Bronchial epithelial cell (primary cell): Measurements from ENCODE around the gene MRPL20. TPM values are rescaled to one million over a fixed set of nuclear protein-coding genes. Genes with fewer than 3 reads are reported as not detected.
"Not testable (repeated sequence)": the region's sequence is repeated elsewhere in the genome, so short reads cannot be mapped to it uniquely, and the experiment has no call there.

Experiments used
- DNase-seq: peaks from one replicate; pipeline ENCODE4 v3.0.0-alpha.2; 2010; ENCODE audit warnings: low read depth
- FAIRE-seq: peaks from 2 replicates; lab custom pipeline; 2011; peaks lifted over from hg19 to GRCh38; lab: Jason Lieb, UNC
- H3K27me3 ChIP-seq: 2 replicates; pipeline ENCODE4 v1.5.1; 2011; ENCODE audit warnings: low read length; ENCODE audit not compliant: control insufficient read depth, insufficient read depth
- H3K36me3 ChIP-seq: 2 replicates; pipeline ENCODE4 v1.5.1; 2011; ENCODE audit warnings: low read length; ENCODE audit not compliant: control insufficient read depth, insufficient read depth
- H3K4me3 ChIP-seq: 2 replicates; pipeline ENCODE4 v1.5.1; 2011; ENCODE audit warnings: mild to moderate bottlenecking, low read depth, low read length, control low read depth
- CTCF ChIP-seq: IDR thresholded peaks from 2 replicates; pipeline ENCODE4 v1.5.1; 2011; ENCODE audit warnings: mild to moderate bottlenecking, moderate library complexity, low read length, control low read depth, inconsistent platforms; ENCODE audit not compliant: insufficient read depth, severe bottlenecking
- total RNA-seq: library from RNA; depleted of rRNA; stranded (reverse); fragments of >200 nt; gene quantifications from 2 replicates; pipeline ENCODE4 v1.2.1, GENCODE V29; 2014

Gene MRPL20
- total RNA-seq, 1 donor from 2014 or later: 46.3 TPM

- no peak for TF ChIP-seq CTCF
- FAIRE-seq: no peak
These were observed 44.7 kb upstream of the MRPL20 start for GRCh38 chr1:1451696-1452364.

DNA sequence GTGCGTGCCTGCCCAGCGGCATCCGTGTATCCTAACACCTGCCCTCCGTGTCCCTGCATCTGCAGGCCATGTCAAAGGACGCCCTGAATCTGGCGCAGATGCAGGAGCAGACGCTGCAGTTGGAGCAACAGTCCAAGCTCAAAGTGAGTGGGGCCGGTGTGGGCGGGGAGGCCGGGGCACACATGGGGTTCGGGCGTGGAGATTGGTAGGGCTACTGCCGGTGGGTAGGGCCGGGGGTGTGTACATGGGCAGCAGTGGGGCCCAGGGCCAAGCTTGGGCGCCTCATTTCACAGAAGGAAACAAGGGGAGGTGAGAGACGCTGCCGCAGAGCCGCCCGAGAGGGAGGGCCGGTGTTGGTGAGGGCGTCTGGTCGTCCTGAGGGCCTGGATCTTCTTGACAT is 43.5 kb upstream of the MRPL20 start:
- H3K36me3 ChIP-seq, H3K4me3 ChIP-seq, DNase-seq, H3K27me3 ChIP-seq: not testable (repeated sequence)
- FAIRE-seq: peak; percentile 13

More at GRCh38 chr1:1451696-1452364, 44.7 kb upstream of the MRPL20 start:
- H3K27me3 ChIP-seq: no peaks in the 10 kb centered on the region
- H3K4me3 ChIP-seq: no peak overlapping the region
- no peaks in the 10 kb centered on the region for H3K36me3 ChIP-seq
- DNase-seq: no peak

GRCh38 chr1:1449099-1449739 is 42.1 kb upstream of the MRPL20 start, which contains the start of gene ATAD3C:
Gene ATAD3C (plus strand): TSS chr1:1449689. CDS start chr1:1450684, 995 bp downstream.
- no peaks in the 10 kb centered on the region for H3K27me3 ChIP-seq
- H3K36me3 ChIP-seq: no peaks in the 10 kb centered on the region
- no peak for TF ChIP-seq CTCF
- no peak within 1 kb of the TSS for H3K4me3 ChIP-seq
- FAIRE-seq (no peak), DNase-seq (no peak)

- DNase-seq, FAIRE-seq, H3K36me3 ChIP-seq: not testable (repeated sequence)
These were observed 39.5 kb upstream of the MRPL20 start for GRCh38 chr1:1446631-1447030.

DNA sequence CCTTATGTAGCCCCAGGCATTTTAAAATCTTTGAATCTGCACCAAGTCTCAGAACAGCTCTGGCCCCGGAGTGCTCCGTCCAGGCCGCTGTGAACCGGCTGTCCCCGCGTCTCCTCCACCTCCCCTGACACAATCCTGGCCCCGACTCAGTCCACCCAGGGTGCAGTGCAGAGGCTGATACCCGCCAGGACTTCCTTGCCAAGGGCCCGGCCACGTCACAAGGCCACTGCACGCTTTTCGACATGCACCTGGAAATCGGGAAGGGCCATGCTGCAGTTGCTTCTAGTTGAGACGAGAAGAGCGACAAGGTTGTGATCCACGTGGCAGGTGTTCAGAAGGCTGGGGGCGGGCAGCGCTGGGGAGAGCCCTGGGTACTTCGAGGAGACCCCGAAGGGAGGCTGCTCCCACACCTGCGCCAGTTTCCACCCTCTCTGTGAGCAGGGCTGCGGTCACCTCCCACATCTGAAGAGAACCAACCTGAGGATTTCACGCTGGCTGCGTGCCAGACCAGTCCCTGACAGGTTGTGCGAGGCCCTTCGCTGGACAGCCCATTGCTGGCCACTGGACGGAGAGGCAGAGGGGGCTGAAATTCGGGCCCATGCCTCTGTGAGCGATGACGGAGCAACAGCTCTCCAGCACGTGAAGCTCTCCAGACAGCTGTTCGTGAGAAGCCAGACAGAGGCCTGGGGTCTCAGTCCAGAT is 35.1 kb upstream of the MRPL20 start:
- no peak for FAIRE-seq
- Histone ChIP-seq H3K4me3 (no peak overlapping the region), H3K27me3 (no peaks in the 10 kb centered on the region), H3K36me3 (no peaks in the 10 kb centered on the region)
- no peak for TF ChIP-seq CTCF
- no peak for DNase-seq

More at GRCh38 chr1:1446631-1447030, 39.5 kb upstream of the MRPL20 start:
- not testable (repeated sequence) for H3K27me3 ChIP-seq, H3K4me3 ChIP-seq

- no peak for DNase-seq
- FAIRE-seq: no peak
- Histone ChIP-seq H3K4me3 (no peak overlapping the region), H3K36me3 (no peaks in the 10 kb centered on the region), H3K27me3 (no peaks in the 10 kb centered on the region)
- peak; percentile 98 for TF ChIP-seq CTCF
These were observed 34.2 kb upstream of the MRPL20 start for GRCh38 chr1:1441002-1441888.
